Right atrium auricular region (tissue), 2 donors: ENCODE data around the gene NCKAP5. TPM values are rescaled to one million over a fixed set of nuclear protein-coding genes. Genes with fewer than 3 reads are reported as not detected.

ENCODE experiments used
- DNase-seq: peaks from one replicate; pipeline ENCODE4 v3.0.0-alpha.2; 2019; ENCODE audit warnings: low spot score
- H3K27ac ChIP-seq, 2 donors: fragments of 200-600 bp; sonication (generic); 1 replicate in 1 of 2; 2 replicates in 1 of 2; pipeline ENCODE4 v1.5.1; 2016 to 2019
- H3K27me3 ChIP-seq, 2 donors: fragments of 200-600 bp; sonication (generic); one replicate each; pipeline versions ENCODE4 v1.5.1 to v1.6.0; 2017 to 2019
- H3K36me3 ChIP-seq: fragments of 200-600 bp; sonication (generic); one replicate; pipeline ENCODE4 v1.5.1; 2016
- H3K4me1 ChIP-seq, 2 donors: fragments of 200-600 bp; sonication (generic); one replicate each; pipeline versions ENCODE4 v1.5.1 to v1.6.0; 2017 to 2019
- H3K4me3 ChIP-seq, 2 donors: fragments of 200-600 bp; sonication (generic); 1 replicate in 1 of 2; 2 replicates in 1 of 2; pipeline ENCODE4 v1.5.1; 2017 to 2019; ENCODE audit warnings: mild to moderate bottlenecking in 1 of 2, moderate library complexity in 1 of 2
- H3K9me3 ChIP-seq, 2 donors: fragments of 200-600 bp; sonication (generic); one replicate each; pipeline ENCODE4 v1.5.1; 2019
- total RNA-seq, 2 donors: library from RNA; depleted of rRNA; stranded (reverse); fragments of >200 nt; gene quantifications; one replicate each; pipeline ENCODE4 v1.1.0, GENCODE V29; 2016
- TF ChIP-seq, protein P1 (sequence below), 2 donors: fragments of 200-600 bp; sonication (generic); IDR thresholded peaks; one replicate each; pipeline ENCODE4 v1.5.1; 2019; ENCODE audit warnings: antibody characterized with exemption in 2 of 2

Gene NCKAP5
- total RNA-seq, 2 donors from 2014 or later: 3.6 to 5.4 TPM

DNA sequence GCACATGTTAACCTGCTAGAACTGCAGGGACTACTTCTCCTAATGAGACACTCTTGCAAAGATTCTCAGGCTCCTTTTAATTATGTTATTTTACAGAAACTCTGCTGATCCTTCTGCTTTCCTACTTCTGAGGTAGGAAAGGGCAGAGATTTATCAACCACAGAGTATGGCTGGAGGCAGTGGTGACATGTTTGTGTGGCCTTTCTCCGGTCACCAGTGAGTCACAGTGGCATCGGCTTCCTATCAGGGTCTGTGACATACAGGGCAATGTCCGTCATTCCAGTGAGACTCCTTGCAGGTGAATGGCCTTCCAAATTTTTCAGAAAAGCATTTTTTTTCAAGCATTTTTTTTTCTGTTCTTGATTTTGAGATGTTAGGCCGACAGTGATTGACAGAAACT lies 717.6 kb downstream of the NCKAP5 start:
- H3K36me3 ChIP-seq: no peaks in the 10 kb centered on the region
- H3K27ac ChIP-seq: no peak overlapping the region
- TF ChIP-seq, protein P1, sequence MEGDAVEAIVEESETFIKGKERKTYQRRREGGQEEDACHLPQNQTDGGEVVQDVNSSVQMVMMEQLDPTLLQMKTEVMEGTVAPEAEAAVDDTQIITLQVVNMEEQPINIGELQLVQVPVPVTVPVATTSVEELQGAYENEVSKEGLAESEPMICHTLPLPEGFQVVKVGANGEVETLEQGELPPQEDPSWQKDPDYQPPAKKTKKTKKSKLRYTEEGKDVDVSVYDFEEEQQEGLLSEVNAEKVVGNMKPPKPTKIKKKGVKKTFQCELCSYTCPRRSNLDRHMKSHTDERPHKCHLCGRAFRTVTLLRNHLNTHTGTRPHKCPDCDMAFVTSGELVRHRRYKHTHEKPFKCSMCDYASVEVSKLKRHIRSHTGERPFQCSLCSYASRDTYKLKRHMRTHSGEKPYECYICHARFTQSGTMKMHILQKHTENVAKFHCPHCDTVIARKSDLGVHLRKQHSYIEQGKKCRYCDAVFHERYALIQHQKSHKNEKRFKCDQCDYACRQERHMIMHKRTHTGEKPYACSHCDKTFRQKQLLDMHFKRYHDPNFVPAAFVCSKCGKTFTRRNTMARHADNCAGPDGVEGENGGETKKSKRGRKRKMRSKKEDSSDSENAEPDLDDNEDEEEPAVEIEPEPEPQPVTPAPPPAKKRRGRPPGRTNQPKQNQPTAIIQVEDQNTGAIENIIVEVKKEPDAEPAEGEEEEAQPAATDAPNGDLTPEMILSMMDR (IDR thresholded peaks at IDR 0.05): no peak
- no peak overlapping the region for H3K4me3 ChIP-seq
- peaks cover 0 to 5% of the 10 kb centered on the region in 2 donors for H3K4me1 ChIP-seq
- H3K9me3 ChIP-seq: no peaks in the 10 kb centered on the region
- DNase-seq: no peak
- H3K27me3 ChIP-seq: no peaks in the 10 kb centered on the region

DNA sequence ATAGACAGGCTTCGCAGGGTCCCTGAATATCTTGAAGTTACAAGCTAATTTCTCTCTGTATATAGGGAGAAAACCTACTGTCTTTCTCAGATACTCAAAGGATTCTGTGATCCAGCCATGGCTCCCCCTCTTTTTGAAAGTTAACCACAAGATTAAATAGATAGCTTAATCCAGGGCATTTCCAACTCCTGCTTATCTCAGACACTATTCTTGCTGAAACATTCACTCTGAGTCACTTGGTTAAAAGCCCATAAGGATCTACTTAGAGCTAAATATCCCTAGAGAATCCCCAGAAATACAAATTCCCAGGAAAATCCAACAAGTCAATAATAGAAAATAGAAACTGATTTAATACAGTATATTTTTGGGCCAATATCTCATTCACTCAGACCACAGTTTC lies 719.1 kb downstream of the NCKAP5 start:
- H3K4me1 ChIP-seq: peaks cover 0 to 5% of the 10 kb centered on the region in 2 donors
- H3K36me3 ChIP-seq: no peaks in the 10 kb centered on the region
- H3K27me3 ChIP-seq: no peaks in the 10 kb centered on the region
- H3K27ac ChIP-seq: no peak overlapping the region
- DNase-seq: no peak
- no peaks in the 10 kb centered on the region for H3K9me3 ChIP-seq
- H3K4me3 ChIP-seq: no peak overlapping the region
- TF ChIP-seq, protein P1 (IDR thresholded peaks at IDR 0.05): no peak

DNA sequence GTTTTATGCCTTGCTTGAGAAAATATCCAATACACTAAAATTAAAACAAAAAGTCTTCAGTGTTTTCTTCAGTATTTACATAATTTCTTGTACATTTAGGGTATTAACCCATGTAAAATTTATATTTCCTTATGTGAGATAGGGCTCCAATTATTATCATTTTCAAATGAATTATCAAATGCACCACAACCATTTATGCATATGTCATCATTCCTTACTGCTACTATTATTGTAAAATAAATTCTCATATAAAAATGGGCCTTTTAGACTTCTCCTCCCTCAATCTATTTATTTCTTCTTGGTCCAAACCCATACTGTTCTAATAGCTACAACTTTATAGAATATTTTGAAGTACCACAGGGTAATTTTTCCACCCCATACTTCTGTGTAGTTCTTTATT lies 722.9 kb downstream of the NCKAP5 start:
- no peaks in the 10 kb centered on the region for H3K27me3 ChIP-seq
- no peak for DNase-seq
- no peaks in the 10 kb centered on the region for H3K36me3 ChIP-seq
- H3K9me3 ChIP-seq: no peaks in the 10 kb centered on the region
- H3K27ac ChIP-seq: no peak overlapping the region
- H3K4me3 ChIP-seq: no peak overlapping the region
- peaks cover 0 to 5% of the 10 kb centered on the region in 2 donors for H3K4me1 ChIP-seq
- TF ChIP-seq, protein P1 (IDR thresholded peaks at IDR 0.05): no peak

DNA sequence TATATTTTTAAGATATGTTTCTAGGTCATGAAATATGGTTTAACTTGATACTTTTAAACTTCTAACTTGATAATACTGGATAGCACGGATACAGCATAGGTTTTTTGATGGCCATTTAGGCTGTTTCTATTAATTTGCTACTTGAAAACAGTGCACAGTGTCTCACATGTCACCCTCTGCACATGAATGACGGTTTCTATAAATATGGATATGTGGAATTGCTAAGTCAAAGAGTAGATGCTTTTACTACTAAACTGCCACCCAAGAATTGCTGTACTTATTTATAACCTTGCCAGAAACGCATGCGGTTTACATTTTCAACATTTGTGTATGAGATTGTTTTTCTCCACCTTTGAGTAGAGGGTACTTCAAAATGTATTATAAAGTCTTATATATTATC lies 723.7 kb downstream of the NCKAP5 start:
- Histone ChIP-seq H3K4me3 (no peak overlapping the region), H3K27ac (no peak overlapping the region), H3K9me3 (no peaks in the 10 kb centered on the region), H3K4me1 (peaks cover 0 to 4% of the 10 kb centered on the region in 2 donors), H3K27me3 (no peaks in the 10 kb centered on the region), H3K36me3 (no peaks in the 10 kb centered on the region)
- TF ChIP-seq, protein P1 (IDR thresholded peaks at IDR 0.05): no peak
- no peak for DNase-seq

GRCh38 chr2:132837769-132838168 lies 730.5 kb downstream of the NCKAP5 start:
- no peak for DNase-seq
- Histone ChIP-seq H3K36me3 (no peaks in the 10 kb centered on the region), H3K4me3 (no peak overlapping the region), H3K27me3 (no peaks in the 10 kb centered on the region), H3K27ac (no peak overlapping the region), H3K4me1 (no peaks in the 10 kb centered on the region), H3K9me3 (peaks cover 0 to 6% of the 10 kb centered on the region in 2 donors)
- TF ChIP-seq, protein P1 (IDR thresholded peaks at IDR 0.05): no peak

- DNase-seq: no peak
- TF ChIP-seq, protein P1 (IDR thresholded peaks at IDR 0.05): no peak
- Histone ChIP-seq H3K27me3 (no peaks in the 10 kb centered on the region), H3K4me3 (no peak overlapping the region), H3K9me3 (peaks cover 0 to 6% of the 10 kb centered on the region in 2 donors), H3K4me1 (no peaks in the 10 kb centered on the region), H3K27ac (no peak overlapping the region), H3K36me3 (no peaks in the 10 kb centered on the region)
These were observed 737.9 kb downstream of the NCKAP5 start for GRCh38 chr2:132830321-132830827.
